K562 (cell line): ENCODE results near the gene GAS1. TPM values are rescaled to one million over a fixed set of nuclear protein-coding genes. Genes with fewer than 3 reads are reported as not detected.

Experiments used
- ATF2 ChIP-seq: sonication (generic); formaldehyde crosslinking; IDR thresholded peaks from 2 replicates; pipeline ENCODE4 v1.8.1; 2022; ENCODE audit warnings: missing genetic modification reagents
- E2F3 ChIP-seq: fragments of 250-450 bp; sonication (Bioruptor Pico); IDR thresholded peaks from 2 replicates; pipeline ENCODE4 v1.4.0; 2020; ENCODE audit warnings: mild to moderate bottlenecking
- E2F8 ChIP-seq: fragments of 450-650 bp; IDR thresholded peaks from 2 replicates; pipeline ENCODE4 v1.7.1; 2018; ENCODE audit warnings: mild to moderate bottlenecking, low read depth; ENCODE audit not compliant: partially characterized antibody
- EHMT2 ChIP-seq: fragments of 450-650 bp; IDR thresholded peaks from 2 replicates; pipeline ENCODE4 v1.6.1; 2018; ENCODE audit warnings: antibody characterized with exemption
- IFI16 ChIP-seq: fragments of 250-450 bp; sonication (Bioruptor Pico); IDR thresholded peaks from 2 replicates; pipeline ENCODE4 v2.1.2; 2022; ENCODE audit warnings: mild to moderate bottlenecking, inconsistent platforms
- KDM2B ChIP-seq: fragments of 250-450 bp; sonication (Bioruptor Pico); IDR thresholded peaks from 2 replicates; pipeline ENCODE4 v1.8.0; 2021; ENCODE audit warnings: mild to moderate bottlenecking, moderate library complexity
- LCOR ChIP-seq: sonication (generic); formaldehyde crosslinking; IDR thresholded peaks from 2 replicates; pipeline ENCODE4 v1.8.0; 2022; ENCODE audit warnings: mild to moderate bottlenecking, missing genetic modification reagents
- RNF219 ChIP-seq: fragments of 250-450 bp; sonication (Bioruptor Pico); IDR thresholded peaks from 2 replicates; pipeline ENCODE4 v1.5.0; 2022; ENCODE audit warnings: mild to moderate bottlenecking
- ZC3H4 ChIP-seq: sonication (generic); formaldehyde crosslinking; IDR thresholded peaks from 2 replicates; pipeline ENCODE4 v1.9.0; 2021; ENCODE audit warnings: missing genetic modification reagents, borderline replicate concordance
- ZNF280A ChIP-seq: fragments of 450-650 bp; IDR thresholded peaks from 2 replicates; pipeline ENCODE4 v1.6.1; 2018; ENCODE audit warnings: mild to moderate bottlenecking, low read depth; ENCODE audit not compliant: partially characterized antibody
- polyA plus RNA-seq, 8 experiments: library from polyadenylated mRNA; depleted of rRNA in 4 of 8; stranded (reverse) in 5 of 8; unstranded in 3 of 8; fragments of >200 nt; fragmentation: Nextera tagmentation in 2 of 8; fragmentation: Illumina TruSeq in 1 of 8; extraction: Ambion mirVana in 2 of 8; extraction: Trizol in 1 of 8; gene quantifications; 2 replicates each; pipeline versions ENCODE4 v1.2.1 to v1.2.3, GENCODE V29; 2011 to 2014; ENCODE audit warnings: inconsistent platforms in 1 of 8, missing spikeins in 1 of 8
- total RNA-seq, 7 experiments: library from RNA; depleted of rRNA in 6 of 7; stranded (reverse); fragments of >200 nt in 6 of 7; fragmentation: Illumina TruSeq in 2 of 7; extraction: Trizol in 2 of 7; gene quantifications; 2 replicates each; pipeline versions ENCODE4 v1.2.1 to v1.2.3, GENCODE V29; 2011 to 2021; ENCODE audit warnings: low replicate concordance in 1 of 7

The GAS1 gene
- total and polyA plus RNA-seq, 9 of the 15 experiments (the other 6 are each of a cell fraction or from before 2014, with no cell fraction given), result 0.07 to 0.09 TPM; not detected in 7

GRCh38 chr9:86939321-86939720, 8.0 kb downstream of the GAS1 start (continued):
- no peak for TF ChIP-seq E2F8
- TF ChIP-seq EHMT2, result no peak
- TF ChIP-seq E2F3 (CRISPR knock-in tag), result no peak
- TF ChIP-seq ZNF280A, result no peak
- no peak for TF ChIP-seq IFI16 (CRISPR knock-in tag)
- no peak for TF ChIP-seq ATF2
- no peak for TF ChIP-seq LCOR (CRISPR knock-in tag)
- TF ChIP-seq ZC3H4, result no peak
- no peak for TF ChIP-seq RNF219
- no peak for TF ChIP-seq KDM2B (CRISPR knock-in tag)
